ENCODE data around the gene TNNI3K. TPM values are rescaled to one million over a fixed set of nuclear protein-coding genes. Genes with fewer than 3 reads are reported as not detected.

TNNI3K gene
- total and polyA plus RNA-seq, 2 of the 8 experiments (the other 6 are each of a cell fraction or from before 2014, with no cell fraction given): 0.41 to 0.48 TPM

DNA sequence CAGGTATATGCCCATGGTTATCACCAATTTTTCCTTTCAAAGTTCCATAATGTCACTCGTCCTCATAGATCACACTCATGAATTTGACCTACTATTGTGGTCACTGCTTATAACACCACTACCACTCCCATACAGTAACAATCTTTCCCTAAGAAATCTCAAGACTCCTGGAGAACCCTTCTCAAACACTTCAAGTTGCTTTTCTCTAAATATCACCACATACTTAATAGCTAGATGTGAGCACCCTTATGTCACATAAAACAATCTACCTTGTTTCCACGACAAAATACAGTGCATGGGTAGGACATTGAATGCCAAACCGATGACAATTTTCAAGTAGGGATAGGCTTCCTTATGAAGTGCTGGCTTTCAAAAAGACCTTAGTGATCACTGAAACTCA lies 172.7 kb downstream of the TNNI3K start:
- H3K9me3 ChIP-seq (ENCODE audit: insufficient read depth in 2 of 2, low read depth in 1 of 2, low read length in 1 of 2): no peaks in the 10 kb centered on the region
- H4K5ac ChIP-seq (ENCODE audit: insufficient read length, low read depth, low read length): no peak overlapping the region
- no peaks in the 10 kb centered on the region for H3K79me1 ChIP-seq (ENCODE audit: low read depth, low read length)
- H3K27ac ChIP-seq (ENCODE audit: low read depth, low read length): no peak overlapping the region
- FAIRE-seq (no peak), DNase-seq (ENCODE audit: low read depth in 1 of 2, low spot score in 2 of 2) (no peak)
- no peak overlapping the region for H4K8ac ChIP-seq (ENCODE audit: extremely low read depth, insufficient read depth, low read length)
- no peak overlapping the region for H3K4me2 ChIP-seq (ENCODE audit: insufficient read depth in 1 of 2, low read depth in 2 of 2, low read length in 2 of 2)
- H3K23ac ChIP-seq (ENCODE audit: insufficient read length): no peak overlapping the region
- no peaks in the 10 kb centered on the region for H3K36me3 ChIP-seq (ENCODE audit: control insufficient read depth in 2 of 4, insufficient read depth in 4 of 4, low read length in 3 of 4)
- POLR2A ChIA-PET (ENCODE audit: partially characterized antibody): no interaction called here
- H3K27me3 ChIP-seq (replicated peaks in 1 of 4; ENCODE audit: control insufficient read depth in 3 of 4, extremely low read depth in 1 of 4, insufficient read depth in 3 of 4, low read length in 3 of 4): no peaks in the 10 kb centered on the region
- H3K4me1 ChIP-seq (replicated peaks in 1 of 4; ENCODE audit: control insufficient read depth in 3 of 4, insufficient read depth in 4 of 4, low read length in 3 of 4): peaks cover 0 to 3% (median 0%) of the 10 kb centered on the region in 4 experiments; a peak in 2 of 7 replicates
- no peak overlapping the region for H2BK5ac ChIP-seq (ENCODE audit: low read depth, low read length)
- H3K18ac ChIP-seq (ENCODE audit: extremely low read depth, low read length): no peak overlapping the region
- no peak overlapping the region for H2AK5ac ChIP-seq (ENCODE audit: low read depth, low read length)
- H3K4me3 ChIP-seq (ENCODE audit: extremely low read depth in 1 of 4, insufficient read depth in 2 of 4, low read depth in 3 of 4, low read length in 4 of 4): no peak overlapping the region
- no peak overlapping the region for H3K4ac ChIP-seq (replicated peaks; ENCODE audit: insufficient read length, low read depth, low read length)
- H4K91ac ChIP-seq (replicated peaks; ENCODE audit: insufficient read length, low read length): no peak overlapping the region
- no peaks in the 10 kb centered on the region for H3K79me2 ChIP-seq (ENCODE audit: control insufficient read depth in 1 of 2, insufficient read depth in 2 of 2, low read length in 2 of 2)
- no peak overlapping the region for H2BK15ac ChIP-seq (ENCODE audit: low read length)
- no peak overlapping the region for H2BK120ac ChIP-seq (replicated peaks; ENCODE audit: low read depth, low read length)
- H3K14ac ChIP-seq (ENCODE audit: insufficient read length): no peak overlapping the region
- no peak overlapping the region for H2AFZ ChIP-seq (ENCODE audit: low read length)
- no peak overlapping the region for H2BK12ac ChIP-seq (ENCODE audit: low read depth, low read length)
- CTCF ChIA-PET (ENCODE audit: partially characterized antibody): no interaction called here
- H4K20me1 ChIP-seq (replicated peaks in 1 of 2; ENCODE audit: control insufficient read depth in 1 of 2, insufficient read depth in 2 of 2, low read length in 2 of 2): no peaks in the 10 kb centered on the region
- WGBS, 2 experiments (ENCODE audit: extremely low coverage in 1 of 2, insufficient coverage in 1 of 2, insufficient read length in 1 of 2, insufficient replicate concordance in 2 of 2, low coverage in 1 of 2, low lambda C conversion rate in 2 of 2, missing lambda C conversion rate in 1 of 2): 82% methylated on average over 3 of the region's 3 CpGs; no CpG with 5 or more reads in 1 of the 2 experiments
- H2BK20ac ChIP-seq (ENCODE audit: low read length): no peak overlapping the region
- H3K23me2 ChIP-seq (ENCODE audit: low read depth, low read length): no peaks in the 10 kb centered on the region
- H3K9ac ChIP-seq (replicated peaks in 1 of 4; ENCODE audit: extremely low read depth in 1 of 4, low read depth in 3 of 4, low read length in 3 of 4): no peak overlapping the region
- H3K56ac ChIP-seq (replicated peaks; ENCODE audit: insufficient read length, low read depth, low read length): no peak overlapping the region
- TF ChIP-seq TCF12 (IDR thresholded peaks at IDR 0.05; ENCODE audit: low read depth, low read length) (no peak), SUZ12 (IDR thresholded peaks at IDR 0.05; ENCODE audit: low read length) (no peak)

All from H1 (cell line).